Liver (tissue), 9 donors: ENCODE data around the gene ERC2. TPM values are rescaled to one million over a fixed set of nuclear protein-coding genes. Genes with fewer than 3 reads are reported as not detected.

Source experiments
- DNase-seq: peaks from one replicate; pipeline ENCODE4 v3.0.0-alpha.2; 2017; ENCODE audit warnings: low spot score
- H3K27ac ChIP-seq, 2 donors: one replicate each; pipeline ENCODE4 v1.7.0; 2013; ENCODE audit warnings: inconsistent platforms in 2 of 2, low read length in 2 of 2, control low read depth in 1 of 2, low read depth in 1 of 2, mild to moderate bottlenecking in 1 of 2
- H3K27me3 ChIP-seq, 4 donors: one replicate each; pipeline versions ENCODE4 v1.6.1 to v1.7.0; 2013; ENCODE audit warnings: low read length in 3 of 4, inconsistent platforms in 1 of 4, mild to moderate bottlenecking in 1 of 4, moderate library complexity in 1 of 4; ENCODE audit not compliant: control insufficient read depth in 4 of 4, insufficient read depth in 4 of 4
- H3K36me3 ChIP-seq, 4 donors: one replicate each; pipeline versions ENCODE4 v1.6.1 to v1.7.0; 2013; ENCODE audit warnings: low read length in 3 of 4, mild to moderate bottlenecking in 3 of 4, low read depth in 1 of 4, moderate library complexity in 1 of 4; ENCODE audit not compliant: control insufficient read depth in 4 of 4, insufficient read depth in 3 of 4
- H3K4me1 ChIP-seq, 4 donors: one replicate each; pipeline versions ENCODE4 v1.6.1 to v1.7.0; 2013; ENCODE audit warnings: low read length in 3 of 4, mild to moderate bottlenecking in 3 of 4, moderate library complexity in 1 of 4; ENCODE audit not compliant: control insufficient read depth in 4 of 4, insufficient read depth in 4 of 4
- H3K4me3 ChIP-seq, 3 donors: one replicate each; pipeline versions ENCODE4 v1.6.1 to v1.7.0; 2013; ENCODE audit warnings: low read length in 3 of 3, control low read depth in 1 of 3, low read depth in 1 of 3, mild to moderate bottlenecking in 1 of 3
- H3K9ac ChIP-seq, 2 donors: one replicate each; pipeline ENCODE4 v1.7.0; 2013; ENCODE audit warnings: low read length in 2 of 2, mild to moderate bottlenecking in 2 of 2, moderate library complexity in 2 of 2, control low read depth in 1 of 2, low read depth in 1 of 2
- H3K9me3 ChIP-seq, 4 donors: one replicate each; pipeline versions ENCODE4 v1.6.1 to v1.7.0; 2013; ENCODE audit warnings: low read length in 3 of 4; ENCODE audit not compliant: control insufficient read depth in 4 of 4
- EGR1 ChIP-seq, 2 donors: IDR thresholded peaks; 2 replicates each; pipeline ENCODE4 v1.6.1; 2016 to 2018; ENCODE audit warnings: antibody characterized with exemption in 2 of 2, low read depth in 2 of 2
- FOXA1 ChIP-seq: IDR thresholded peaks from 2 replicates; pipeline ENCODE4 v1.6.1; 2016; ENCODE audit warnings: antibody characterized with exemption
- GABPA ChIP-seq, 2 donors: IDR thresholded peaks in 1 of 2; conservative IDR thresholded peaks in 1 of 2; 2 replicates each; pipeline ENCODE4 v1.6.1; 2016; ENCODE audit warnings: antibody characterized with exemption in 2 of 2, mild to moderate bottlenecking in 1 of 2, moderate library complexity in 1 of 2
- MAX ChIP-seq: IDR thresholded peaks from 2 replicates; pipeline ENCODE4 v1.6.1; 2016; ENCODE audit warnings: antibody characterized with exemption
- NR2F2 ChIP-seq: IDR thresholded peaks from 2 replicates; pipeline ENCODE4 v1.6.1; 2016; ENCODE audit warnings: antibody characterized with exemption
- RXRA ChIP-seq, 2 donors: IDR thresholded peaks; 2 replicates each; pipeline ENCODE4 v1.6.1; 2017 to 2018; ENCODE audit warnings: antibody characterized with exemption in 2 of 2, mild to moderate bottlenecking in 1 of 2
- SP1 ChIP-seq: IDR thresholded peaks from 2 replicates; pipeline ENCODE4 v1.6.1; 2018; ENCODE audit warnings: antibody characterized with exemption, mild to moderate bottlenecking
- TAF1 ChIP-seq: conservative IDR thresholded peaks from 2 replicates; pipeline ENCODE4 v1.6.1; 2016; ENCODE audit warnings: antibody characterized with exemption, mild to moderate bottlenecking
- YY1 ChIP-seq: IDR thresholded peaks from 2 replicates; pipeline ENCODE4 v1.6.1; 2016; ENCODE audit warnings: antibody characterized with exemption, mild to moderate bottlenecking
- WGBS: extraction: QIAGEN DNeasy Blood & Tissue Kit; methylation state at CpG from one replicate; pipeline ENCODE4 v1.1.7; 2013; 5-methylcytosine and 5-hydroxymethylcytosine counted together
- polyA plus RNA-seq, 2 donors: library from polyadenylated mRNA; stranded (reverse) in 1 of 2; unstranded in 1 of 2; fragments of 200-250 nt in 1 of 2; fragments of >200 nt in 1 of 2; fragmentation: Nextera tagmentation in 1 of 2; extraction: Ambion mirVana in 1 of 2; gene quantifications; one replicate each; pipeline versions ENCODE4 v1.2.1 to v1.2.3, GENCODE V29; 2013 to 2015
- total RNA-seq, 2 donors: library from RNA; depleted of rRNA; stranded (reverse); fragments of >200 nt; gene quantifications; one replicate each; pipeline ENCODE4 v1.2.3, GENCODE V29; 2014
- TF ChIP-seq, protein P1 (sequence below): IDR thresholded peaks from 2 replicates; pipeline ENCODE4 v1.6.1; 2016; ENCODE audit warnings: antibody characterized with exemption, mild to moderate bottlenecking
- TF ChIP-seq, protein P2 (sequence below): IDR thresholded peaks from 2 replicates; pipeline ENCODE4 v1.6.1; 2016; ENCODE audit warnings: antibody characterized with exemption
- TF ChIP-seq, protein P3 (sequence below): fragments of 150-350 bp; IDR thresholded peaks from 2 replicates; pipeline ENCODE4 v1.5.1; 2017; ENCODE audit warnings: improper control_type of control experiment, low read depth, low read length; ENCODE audit not compliant: missing input control
- donor health status: healthy.
- donor health status: healthy.
- donor health status: healthy.
- donor health status: healthy.
- donor health status: healthy.

The ERC2 gene
- total and polyA plus RNA-seq, 4 donors: 0.14 to 0.25 TPM; not detected in 2

- H3K27ac ChIP-seq: peak overlapping the region; percentile 93 to 96
- H3K4me3 ChIP-seq: peak overlapping the region; percentile 72 to 88 (median 79)
- peak overlapping the region in 1 of 2 donors; percentile 39 for H3K9ac ChIP-seq
- TF ChIP-seq NR2F2 (no peak), TAF1 (no peak), MAX (peak; percentile 28), RXRA (IDR thresholded peaks at IDR 0.05) (no peak), GABPA (IDR thresholded peaks at IDR 0.05 in 1 of 2, conservative IDR thresholded peaks at IDR 0.05 in 1 of 2) (no peak), FOXA1 (no peak)
- TF ChIP-seq, protein P1, sequence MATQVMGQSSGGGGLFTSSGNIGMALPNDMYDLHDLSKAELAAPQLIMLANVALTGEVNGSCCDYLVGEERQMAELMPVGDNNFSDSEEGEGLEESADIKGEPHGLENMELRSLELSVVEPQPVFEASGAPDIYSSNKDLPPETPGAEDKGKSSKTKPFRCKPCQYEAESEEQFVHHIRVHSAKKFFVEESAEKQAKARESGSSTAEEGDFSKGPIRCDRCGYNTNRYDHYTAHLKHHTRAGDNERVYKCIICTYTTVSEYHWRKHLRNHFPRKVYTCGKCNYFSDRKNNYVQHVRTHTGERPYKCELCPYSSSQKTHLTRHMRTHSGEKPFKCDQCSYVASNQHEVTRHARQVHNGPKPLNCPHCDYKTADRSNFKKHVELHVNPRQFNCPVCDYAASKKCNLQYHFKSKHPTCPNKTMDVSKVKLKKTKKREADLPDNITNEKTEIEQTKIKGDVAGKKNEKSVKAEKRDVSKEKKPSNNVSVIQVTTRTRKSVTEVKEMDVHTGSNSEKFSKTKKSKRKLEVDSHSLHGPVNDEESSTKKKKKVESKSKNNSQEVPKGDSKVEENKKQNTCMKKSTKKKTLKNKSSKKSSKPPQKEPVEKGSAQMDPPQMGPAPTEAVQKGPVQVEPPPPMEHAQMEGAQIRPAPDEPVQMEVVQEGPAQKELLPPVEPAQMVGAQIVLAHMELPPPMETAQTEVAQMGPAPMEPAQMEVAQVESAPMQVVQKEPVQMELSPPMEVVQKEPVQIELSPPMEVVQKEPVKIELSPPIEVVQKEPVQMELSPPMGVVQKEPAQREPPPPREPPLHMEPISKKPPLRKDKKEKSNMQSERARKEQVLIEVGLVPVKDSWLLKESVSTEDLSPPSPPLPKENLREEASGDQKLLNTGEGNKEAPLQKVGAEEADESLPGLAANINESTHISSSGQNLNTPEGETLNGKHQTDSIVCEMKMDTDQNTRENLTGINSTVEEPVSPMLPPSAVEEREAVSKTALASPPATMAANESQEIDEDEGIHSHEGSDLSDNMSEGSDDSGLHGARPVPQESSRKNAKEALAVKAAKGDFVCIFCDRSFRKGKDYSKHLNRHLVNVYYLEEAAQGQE: peak; percentile 37
- TF ChIP-seq, protein P2, sequence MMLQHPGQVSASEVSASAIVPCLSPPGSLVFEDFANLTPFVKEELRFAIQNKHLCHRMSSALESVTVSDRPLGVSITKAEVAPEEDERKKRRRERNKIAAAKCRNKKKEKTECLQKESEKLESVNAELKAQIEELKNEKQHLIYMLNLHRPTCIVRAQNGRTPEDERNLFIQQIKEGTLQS: no peak
- no peaks in the 10 kb centered on the region for H3K36me3 ChIP-seq
- peaks cover 4 to 42% (median 22%) of the 10 kb centered on the region in 4 donors for H3K4me1 ChIP-seq
- WGBS: under 1% methylated on average over 30 of the region's 30 CpGs
- no peaks in the 10 kb centered on the region for H3K27me3 ChIP-seq
- no peaks in the 10 kb centered on the region for H3K9me3 ChIP-seq
- no peak for DNase-seq
These were observed 979.7 kb downstream of the ERC2 start for GRCh38 chr3:55488398-55489055.

DNA sequence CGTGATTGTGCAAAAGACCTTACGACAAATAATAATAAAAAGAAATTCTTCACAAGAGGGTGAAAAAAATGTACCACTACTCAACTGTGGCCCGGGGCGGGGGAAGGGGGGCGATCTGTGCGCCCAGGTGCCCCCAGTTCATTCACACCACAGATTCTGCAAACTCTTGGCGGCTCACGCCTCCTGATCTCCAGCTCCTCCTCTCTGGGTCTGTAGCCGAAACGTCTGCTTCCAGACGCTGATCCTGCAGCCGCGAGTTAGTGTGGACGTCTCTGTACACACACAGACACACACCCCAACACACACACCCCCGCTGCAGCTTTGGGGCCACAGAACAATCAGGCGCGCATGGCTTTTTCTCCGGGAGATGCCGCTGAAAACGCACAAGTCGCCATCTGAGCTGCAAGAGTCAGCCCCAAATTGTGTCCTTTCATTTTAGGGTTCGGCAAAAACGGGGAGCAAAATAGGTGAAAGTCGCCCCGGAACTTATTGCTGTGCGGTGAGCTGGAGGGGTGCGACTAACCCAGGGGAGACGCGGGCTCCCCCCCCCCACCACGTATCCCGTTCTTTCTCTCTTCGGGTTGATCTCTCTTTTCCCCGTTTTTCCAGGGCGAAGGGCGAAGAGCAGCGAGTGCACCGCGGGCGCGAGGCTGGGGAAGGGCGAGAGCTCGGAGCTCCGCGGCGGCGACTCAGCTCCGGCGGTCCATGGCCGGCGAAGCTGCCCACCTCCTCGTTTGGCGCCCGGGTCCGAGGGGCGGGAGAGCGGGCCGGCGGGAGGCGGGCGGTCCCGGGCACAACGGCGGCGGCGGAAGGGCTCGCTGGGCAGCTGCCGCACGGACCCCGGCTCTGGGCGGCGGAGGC, 980.7 kb downstream of the ERC2 start:
- H3K27ac ChIP-seq: peak overlapping the region; percentile 93 to 96
- under 1% methylated on average over 71 of the region's 71 CpGs for WGBS

More for the DNA sequence above, 980.7 kb downstream of the ERC2 start:
- peak overlapping the region; percentile 77 to 88 (median 79) for H3K4me3 ChIP-seq
- peaks cover 4 to 42% (median 22%) of the 10 kb centered on the region in 4 donors for H3K4me1 ChIP-seq
- no peaks in the 10 kb centered on the region for H3K36me3 ChIP-seq
- peak overlapping the region; percentile 45 to 57 for H3K9ac ChIP-seq
- H3K27me3 ChIP-seq: no peaks in the 10 kb centered on the region
- TF ChIP-seq RXRA (IDR thresholded peaks at IDR 0.05): no peak
- no peak for TF ChIP-seq TAF1
- no peak for TF ChIP-seq NR2F2
- peak; percentile 44 for TF ChIP-seq YY1
- TF ChIP-seq, protein P3, sequence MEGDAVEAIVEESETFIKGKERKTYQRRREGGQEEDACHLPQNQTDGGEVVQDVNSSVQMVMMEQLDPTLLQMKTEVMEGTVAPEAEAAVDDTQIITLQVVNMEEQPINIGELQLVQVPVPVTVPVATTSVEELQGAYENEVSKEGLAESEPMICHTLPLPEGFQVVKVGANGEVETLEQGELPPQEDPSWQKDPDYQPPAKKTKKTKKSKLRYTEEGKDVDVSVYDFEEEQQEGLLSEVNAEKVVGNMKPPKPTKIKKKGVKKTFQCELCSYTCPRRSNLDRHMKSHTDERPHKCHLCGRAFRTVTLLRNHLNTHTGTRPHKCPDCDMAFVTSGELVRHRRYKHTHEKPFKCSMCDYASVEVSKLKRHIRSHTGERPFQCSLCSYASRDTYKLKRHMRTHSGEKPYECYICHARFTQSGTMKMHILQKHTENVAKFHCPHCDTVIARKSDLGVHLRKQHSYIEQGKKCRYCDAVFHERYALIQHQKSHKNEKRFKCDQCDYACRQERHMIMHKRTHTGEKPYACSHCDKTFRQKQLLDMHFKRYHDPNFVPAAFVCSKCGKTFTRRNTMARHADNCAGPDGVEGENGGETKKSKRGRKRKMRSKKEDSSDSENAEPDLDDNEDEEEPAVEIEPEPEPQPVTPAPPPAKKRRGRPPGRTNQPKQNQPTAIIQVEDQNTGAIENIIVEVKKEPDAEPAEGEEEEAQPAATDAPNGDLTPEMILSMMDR: no peak
- no peak for TF ChIP-seq EGR1 (IDR thresholded peaks at IDR 0.05; ENCODE audit: low read depth in 2 of 2)
- no peak for TF ChIP-seq SP1
- DNase-seq: no peak
- no peaks in the 10 kb centered on the region for H3K9me3 ChIP-seq
